GM12878 (cell line): ENCODE measurements around the gene FBXL19. TPM values are rescaled to one million over a fixed set of nuclear protein-coding genes. Genes with fewer than 3 reads are reported as not detected.

Experiments used
- ATAC-seq: fragments of 200-7000 bp; cut with Tn5 transposase; 3 replicates; pipeline ENCODE4 v1.9.1; 2020; ENCODE audit warnings: mild to moderate bottlenecking, moderate library complexity
- BruUV-seq: library from RNA; stranded (reverse); fragments of 400-500 nt; replicated peaks from 2 replicates; lab custom pipeline; 2021; lab: Mats Ljungman, UMichigan
- CTCF ChIA-PET: fragments of 300-600 bp; sonication (Branson Sonifier 250); formaldehyde crosslinking; extraction: SDS; loops from one replicate; lab custom pipeline; 2021; ENCODE audit warnings: inconsistent platforms; lab: Yijun Ruan, JAX
- POLR2A ChIA-PET: fragments of 350-600 bp; formaldehyde crosslinking; extraction: SDS; loops from one replicate; lab custom pipeline; 2021; ENCODE audit warnings: inconsistent platforms; lab: Charles Lee
- RAD21 ChIA-PET: fragments of 300-600 bp; sonication (Branson Sonifier 250); formaldehyde crosslinking; loops from one replicate; lab custom pipeline; 2023; ENCODE audit warnings: antibody characterized with exemption; ENCODE audit not compliant: unreplicated experiment; lab: Charles Lee
- SMC1A ChIA-PET: fragments of 300-600 bp; sonication (Branson Sonifier 250); formaldehyde crosslinking; loops from one replicate; lab custom pipeline; 2023; ENCODE audit not compliant: unreplicated experiment, uncharacterized antibody; lab: Charles Lee
- DNase-seq: peaks from one replicate; pipeline ENCODE4 v3.0.0-alpha.2; 2011; ENCODE audit warnings: low read depth, low spot score
- FAIRE-seq: peaks from 3 replicates; lab custom pipeline; 2011; peaks lifted over from hg19 to GRCh38; lab: Jason Lieb, UNC
- H2AFZ ChIP-seq: 2 replicates; pipeline ENCODE4 v1.6.0; 2011; ENCODE audit warnings: low read depth, low read length, control low read depth; ENCODE audit not compliant: control insufficient read depth
- H3K27ac ChIP-seq: 2 replicates; pipeline ENCODE4 v1.5.1; 2011; ENCODE audit warnings: control low read depth; ENCODE audit not compliant: control insufficient read depth, insufficient read depth
- H3K27me3 ChIP-seq, 2 experiments: replicated peaks in 1 of 2; 2 replicates each; pipeline versions ENCODE4 v1.6.0 to v1.6.1; 2011; ENCODE audit warnings: low read length in 1 of 2; ENCODE audit not compliant: control insufficient read depth in 2 of 2, insufficient read depth in 2 of 2
- H3K36me3 ChIP-seq, 2 experiments: 2 replicates each; pipeline ENCODE4 v1.5.1; 2011; ENCODE audit warnings: low read length in 1 of 2; ENCODE audit not compliant: control insufficient read depth in 2 of 2, insufficient read depth in 2 of 2
- H3K4me1 ChIP-seq: 2 replicates; pipeline ENCODE4 v1.6.1; 2011; ENCODE audit warnings: mild to moderate bottlenecking, low read length, moderate library complexity, mixed read lengths; ENCODE audit not compliant: control insufficient read depth, insufficient read depth
- H3K4me2 ChIP-seq: 2 replicates; pipeline ENCODE4 v1.6.0; 2011; ENCODE audit warnings: control low read depth; ENCODE audit not compliant: control insufficient read depth, insufficient read depth
- H3K4me3 ChIP-seq: fragments of 200-600 bp; sonication (generic); 2 replicates; pipeline ENCODE4 v1.5.1; 2016
- H3K79me2 ChIP-seq: 2 replicates; pipeline ENCODE4 v1.6.0; 2011; ENCODE audit warnings: low read length; ENCODE audit not compliant: control insufficient read depth, insufficient read depth
- H3K9ac ChIP-seq: 2 replicates; pipeline ENCODE4 v1.8.0; 2011; ENCODE audit warnings: low read length, control low read depth, mixed read lengths; ENCODE audit not compliant: control insufficient read depth, insufficient read depth
- H3K9me3 ChIP-seq: replicated peaks from 3 replicates; pipeline ENCODE4 v1.5.1; 2011; ENCODE audit warnings: mild to moderate bottlenecking, low read length; ENCODE audit not compliant: control insufficient read depth, insufficient read depth
- H4K20me1 ChIP-seq: 2 replicates; pipeline ENCODE4 v1.6.0; 2011; ENCODE audit not compliant: control insufficient read depth, insufficient read depth
- CBX3 ChIP-seq: fragments of 200-600 bp; sonication (generic); IDR thresholded peaks from 2 replicates; pipeline ENCODE4 v1.6.1; 2016; ENCODE audit warnings: low read depth, borderline replicate concordance
- CEBPZ ChIP-seq: fragments of 150-350 bp; IDR thresholded peaks from 2 replicates; pipeline ENCODE4 v1.6.1; 2016; ENCODE audit warnings: low read depth, low read length
- CHD4 ChIP-seq: fragments of 200-600 bp; sonication (generic); IDR thresholded peaks from 2 replicates; pipeline ENCODE4 v1.6.1; 2016; ENCODE audit warnings: mild to moderate bottlenecking
- EZH2 ChIP-seq: IDR thresholded peaks from 2 replicates; pipeline ENCODE4 v1.6.1; 2012; ENCODE audit warnings: low read depth, mild to moderate bottlenecking, control low read depth, inconsistent platforms, low read length, borderline replicate concordance; ENCODE audit not compliant: control insufficient read depth
- MTA2 ChIP-seq: fragments of 450-650 bp; IDR thresholded peaks from 2 replicates; pipeline ENCODE4 v1.6.1; 2016; ENCODE audit warnings: low read depth, mild to moderate bottlenecking, moderate library complexity
- NFYA ChIP-seq: IDR thresholded peaks from 2 replicates; pipeline ENCODE4 v1.6.1; 2011; ENCODE audit warnings: low read depth, mild to moderate bottlenecking, low read length, improper control_type of control experiment, borderline replicate concordance
- NR2C2 ChIP-seq: IDR thresholded peaks from 2 replicates; pipeline ENCODE4 v1.6.1; 2011; ENCODE audit warnings: borderline replicate concordance, low read depth; ENCODE audit not compliant: control insufficient read depth, insufficient read length
- NR2F1 ChIP-seq: fragments of 450-650 bp; conservative IDR thresholded peaks from 2 replicates; pipeline ENCODE4 v1.6.1; 2017; ENCODE audit warnings: mild to moderate bottlenecking
- PAX5 ChIP-seq: IDR thresholded peaks from 2 replicates; pipeline ENCODE4 v1.6.1; 2011; ENCODE audit warnings: low read depth, low read length, borderline replicate concordance
- RAD21 ChIP-seq: IDR thresholded peaks from 2 replicates; pipeline ENCODE4 v1.6.1; 2011; ENCODE audit warnings: mild to moderate bottlenecking, low read depth, low read length, moderate library complexity; ENCODE audit not compliant: insufficient read depth
- SMAD1 ChIP-seq: fragments of 450-650 bp; IDR thresholded peaks from 2 replicates; pipeline ENCODE4 v1.6.1; 2018; ENCODE audit warnings: mild to moderate bottlenecking, low read depth; ENCODE audit not compliant: partially characterized antibody
- ZNF24 ChIP-seq: fragments of 450-650 bp; IDR thresholded peaks from 2 replicates; pipeline ENCODE4 v1.6.1; 2017; ENCODE audit warnings: antibody characterized with exemption, mild to moderate bottlenecking
- ZNF687 ChIP-seq: fragments of 450-650 bp; IDR thresholded peaks from 2 replicates; pipeline ENCODE4 v1.6.1; 2017; ENCODE audit warnings: mild to moderate bottlenecking, moderate library complexity
- WGBS: methylation state at CpG from one replicate; pipeline ENCODE4 v1.1.6; 2016; ENCODE audit warnings: low lambda C conversion rate; ENCODE audit not compliant: insufficient replicate concordance, insufficient coverage; ENCODE audit errors: missing lambda C conversion rate; 5-methylcytosine and 5-hydroxymethylcytosine counted together
- in situ Hi-C: fragments of 300-500 bp; cut with MboI; formaldehyde crosslinking; loops from 9 replicates; pipeline ENCODE4 v1.14.3; 2018; ENCODE audit warnings: mixed read lengths
- intact Hi-C: fragments of 100-400 bp; cut with micrococcal nuclease; formaldehyde crosslinking; loops from one replicate; pipeline ENCODE4 v1.14.2; 2022; ENCODE audit not compliant: unreplicated experiment
- polyA plus RNA-seq, 11 experiments: library from polyadenylated mRNA; depleted of rRNA in 4 of 11; unstranded in 6 of 11; stranded (reverse) in 5 of 11; fragments of >200 nt; fragmentation: Nextera tagmentation in 4 of 11; fragmentation: Illumina TruSeq in 1 of 11; extraction: Ambion mirVana in 4 of 11; extraction: Trizol in 1 of 11; gene quantifications; 1 replicate in 1 of 11; 2 replicates in 10 of 11; pipeline versions ENCODE4 v1.2.1 to v1.2.3, GENCODE V29; 2011 to 2016; ENCODE audit warnings: inconsistent platforms in 2 of 11, missing spikeins in 2 of 11, low read depth in 1 of 11
- total RNA-seq, 4 experiments: library from RNA; depleted of rRNA in 3 of 4; stranded (reverse); fragments of >200 nt in 3 of 4; fragmentation: Illumina TruSeq in 1 of 4; extraction: Trizol in 1 of 4; gene quantifications; 2 replicates each; pipeline versions ENCODE4 v1.2.1 to v1.2.3, GENCODE V29; 2013 to 2021

Gene FBXL19
- total and polyA plus RNA-seq, 10 of the 15 experiments (the other 5 are each of a cell fraction or from before 2014, with no cell fraction given): 0.02 to 32.1 (median 6.8) TPM; not detected in 1

- Histone ChIP-seq H3K4me3 (no peak overlapping the region), H3K79me2 (no peaks in the 10 kb centered on the region), H3K4me2 (no peak overlapping the region), H2AFZ (no peak overlapping the region), H3K27ac (no peak overlapping the region), H3K4me1 (no peaks in the 10 kb centered on the region), H3K9me3 (no peaks in the 10 kb centered on the region), H3K36me3 (no peaks in the 10 kb centered on the region), H4K20me1 (no peaks in the 10 kb centered on the region), H3K9ac (no peak overlapping the region), H3K27me3 (no peaks in the 10 kb centered on the region; a peak in 1 of 4 replicates)
- DNase-seq: no peak
- FAIRE-seq: no peak
- ChIA-PET CTCF (no interaction called here), SMC1A (interaction anchor here (1.3 kb wide), 1 partner anchor 65 kb away, joined by 4 read pairs; no protein-coding TSS in a partner anchor), RAD21 (no interaction called here), POLR2A (no interaction called here)
- in situ Hi-C loops: no loop called here
- 24% methylated on average over 18 of the region's 18 CpGs for WGBS
- intact Hi-C loops: no loop called here
- BruUV-seq: no TSS peak
- no peak for ATAC-seq
- TF ChIP-seq CEBPZ (no peak), PAX5 (no peak), SMAD1 (no peak), ZNF24 (no peak), ZNF687 (no peak), CBX3 (no peak), CHD4 (no peak), MTA2 (no peak), NR2F1 (no peak), NR2C2 (no peak), RAD21 (no peak), EZH2 (no peak), NFYA (no peak)
Measured at GRCh38 chr16:30910427-30911029, 12.8 kb upstream of the FBXL19 start.
